HTR-8/SVneo (cell line): Measurements from ENCODE around the gene ICOSLG.
"Not testable (repeated sequence)": the region's sequence is repeated elsewhere in the genome, so short reads cannot be mapped to it uniquely, and the experiment has no call there.

ENCODE experiments used
- DNase-seq: peaks from one replicate; pipeline ENCODE4 v3.0.0; 2011; ENCODE audit warnings: low spot score, mixed read lengths; ENCODE audit not compliant: insufficient read length
- FAIRE-seq: peaks from 2 replicates; lab custom pipeline; 2011; peaks lifted over from hg19 to GRCh38; lab: Jason Lieb, UNC

The ICOSLG gene

DNA sequence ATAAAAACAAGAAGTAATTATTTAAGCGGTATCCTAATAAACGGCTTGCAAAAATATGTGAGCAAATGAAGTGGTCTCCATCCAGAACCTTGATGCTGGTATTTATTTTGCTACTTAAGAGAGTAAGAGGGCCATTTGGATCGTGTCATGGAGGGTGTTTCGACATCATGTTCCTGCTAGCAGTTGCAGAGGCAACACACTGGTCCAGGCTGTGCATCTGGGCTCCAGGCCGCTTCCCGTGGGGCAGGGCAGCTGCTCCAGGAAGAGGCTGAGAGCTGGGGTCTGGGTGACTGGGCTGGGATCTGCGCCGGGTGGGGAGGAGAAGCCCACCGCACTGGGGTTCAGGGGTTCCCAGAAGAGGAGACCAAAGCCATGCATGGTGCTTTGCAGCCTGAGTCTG is 46.3 kb downstream of the ICOSLG start:
- FAIRE-seq, DNase-seq: not testable (repeated sequence)

DNA sequence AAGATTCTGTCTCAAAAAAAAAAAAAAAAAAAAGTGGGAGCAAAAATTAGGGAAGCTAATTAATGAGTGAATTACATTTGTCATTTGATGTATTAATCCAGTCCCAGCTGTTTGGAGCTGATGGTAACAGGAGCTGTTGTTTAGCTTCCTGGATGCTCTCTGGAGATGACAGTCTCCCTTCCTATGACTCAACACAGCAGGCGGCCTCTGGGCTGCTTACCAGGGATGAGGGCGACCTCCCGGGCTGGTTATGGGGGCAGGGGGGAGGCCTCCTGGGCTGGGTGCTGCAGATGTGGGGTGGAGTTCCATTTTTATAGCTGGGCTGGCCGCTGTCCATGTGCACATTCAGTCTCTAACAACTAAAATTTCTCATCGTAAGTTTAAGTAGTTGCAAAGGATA is 47.6 kb downstream of the ICOSLG start:
- not testable (repeated sequence) for FAIRE-seq, DNase-seq

DNA sequence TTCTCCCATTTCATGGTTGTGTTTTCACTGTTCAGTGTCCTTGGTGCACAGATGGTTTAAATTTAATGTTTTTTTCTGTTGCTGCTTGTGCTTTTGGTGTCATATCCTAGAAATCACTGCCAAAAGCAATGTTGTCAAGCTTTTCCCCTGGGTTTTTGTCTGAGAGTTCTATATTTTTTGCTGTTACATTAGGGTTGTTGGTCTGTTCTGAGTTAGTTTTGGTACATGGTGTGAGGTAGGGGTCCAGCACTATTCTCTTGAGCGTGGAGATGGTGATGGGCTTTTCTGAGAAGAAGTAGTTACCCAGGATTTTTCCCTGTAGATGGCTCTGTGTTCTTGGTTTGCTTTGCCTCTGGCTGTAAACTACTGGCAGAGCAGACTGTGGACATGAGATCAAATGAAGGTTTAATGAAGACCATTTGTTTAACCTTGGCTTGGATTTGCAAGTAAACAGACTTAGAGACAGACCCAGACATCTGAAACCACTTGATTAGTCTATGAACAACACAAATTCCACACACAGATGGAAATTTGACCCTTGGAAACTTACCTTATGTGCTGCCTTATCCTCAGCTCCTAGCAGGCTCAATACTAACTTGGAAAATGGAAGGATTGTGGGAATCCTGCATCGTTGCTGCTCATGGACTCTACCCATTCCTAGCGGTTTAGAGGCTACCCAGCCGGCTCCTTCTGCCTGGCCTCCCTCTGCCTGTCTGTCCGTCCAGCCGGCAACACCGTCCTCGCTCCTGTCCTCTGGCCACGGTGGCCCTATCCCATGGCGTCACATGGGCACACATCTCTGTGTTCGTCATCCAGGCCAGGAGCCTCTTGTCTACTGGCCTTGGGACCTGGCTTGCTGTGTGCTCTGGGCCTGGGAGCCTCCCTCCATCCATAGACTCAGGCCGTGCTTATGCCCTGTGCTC is 50.1 kb downstream of the ICOSLG start:
- not testable (repeated sequence) for DNase-seq, FAIRE-seq

DNA sequence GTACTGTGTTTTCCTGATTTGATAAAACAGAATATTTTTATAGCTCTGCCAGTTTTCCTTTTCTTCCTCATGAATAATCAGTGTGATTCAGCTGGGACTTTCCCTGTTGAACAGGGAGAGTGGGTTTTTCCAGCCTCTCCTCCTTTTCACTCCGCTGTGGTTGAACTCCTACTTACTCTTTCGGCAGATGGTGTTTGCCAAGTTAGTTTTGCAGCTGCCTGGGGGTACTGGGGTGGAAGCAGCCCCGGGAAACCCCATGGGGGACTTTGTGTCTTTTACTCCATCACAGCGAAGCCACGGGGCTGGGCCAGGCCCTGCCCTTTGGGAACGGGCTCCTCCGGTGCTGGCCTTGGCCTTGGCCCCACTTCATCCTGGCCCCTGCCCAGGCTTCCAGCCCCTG is 55.9 kb downstream of the ICOSLG start:
- not testable (repeated sequence) for DNase-seq, FAIRE-seq

DNA sequence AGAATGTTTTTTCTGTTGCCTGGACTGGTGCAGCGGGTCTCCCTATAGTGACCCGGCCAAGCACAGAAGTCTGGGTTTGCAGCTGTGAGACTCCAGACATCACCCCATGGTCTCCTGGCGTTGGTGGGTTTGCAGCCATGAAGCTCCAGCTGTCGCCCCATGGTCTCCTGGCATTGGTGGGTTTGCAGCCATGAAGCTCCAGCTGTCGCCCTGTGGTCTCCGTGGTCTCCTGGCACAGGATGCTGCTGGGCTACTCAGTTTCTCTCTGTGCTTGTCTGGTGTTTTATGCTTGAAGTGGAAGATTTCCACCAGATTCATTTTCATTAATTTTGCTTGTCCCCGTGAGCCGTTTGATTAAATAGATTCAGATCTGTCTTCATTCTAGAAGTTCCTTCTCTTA is 58.5 kb downstream of the ICOSLG start:
- FAIRE-seq, result not testable (repeated sequence)

DNA sequence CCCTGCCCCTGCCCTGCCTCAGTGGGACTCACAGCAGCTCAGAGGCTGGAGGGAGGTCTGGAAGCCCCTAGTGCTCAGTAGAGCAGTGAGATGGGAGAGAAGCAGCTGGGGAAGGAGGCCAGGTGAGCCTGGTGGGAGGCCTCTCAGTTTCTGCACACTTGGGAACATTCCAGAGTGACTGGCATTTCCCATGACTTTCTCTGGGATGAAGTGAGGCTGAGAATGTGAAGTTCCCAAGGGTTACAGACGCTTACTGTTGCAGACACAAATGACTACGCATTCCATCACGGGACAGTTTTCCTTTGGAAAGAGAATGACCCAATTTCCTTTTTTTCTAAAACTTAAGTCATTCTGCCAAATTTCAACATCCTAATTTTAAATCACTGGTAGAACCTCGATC is 59.2 kb downstream of the ICOSLG start:
- not testable (repeated sequence) for FAIRE-seq, DNase-seq

More for the DNA sequence above, 58.5 kb downstream of the ICOSLG start:
- DNase-seq, result not testable (repeated sequence)

DNA sequence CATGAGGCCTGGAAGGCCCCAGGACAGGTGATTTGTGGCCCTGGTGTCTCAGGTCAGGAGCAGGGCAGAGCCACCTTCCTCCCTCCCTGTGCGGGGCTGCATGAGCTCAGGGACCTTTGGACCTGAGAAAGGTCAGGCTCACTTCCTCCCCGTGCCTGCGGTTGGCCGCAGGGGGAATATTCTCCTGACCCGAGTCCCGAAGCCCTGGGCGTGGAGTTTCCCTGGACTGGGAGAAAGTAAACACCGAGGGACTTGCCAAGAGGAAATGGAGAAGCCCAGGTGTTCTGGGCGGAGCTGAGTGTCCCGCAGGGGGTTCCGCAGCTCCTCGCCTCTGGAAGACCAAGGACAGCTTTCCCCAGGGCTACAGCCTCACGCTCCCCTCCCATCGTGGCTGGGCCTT is 64.6 kb downstream of the ICOSLG start:
- not testable (repeated sequence) for DNase-seq, FAIRE-seq

DNA sequence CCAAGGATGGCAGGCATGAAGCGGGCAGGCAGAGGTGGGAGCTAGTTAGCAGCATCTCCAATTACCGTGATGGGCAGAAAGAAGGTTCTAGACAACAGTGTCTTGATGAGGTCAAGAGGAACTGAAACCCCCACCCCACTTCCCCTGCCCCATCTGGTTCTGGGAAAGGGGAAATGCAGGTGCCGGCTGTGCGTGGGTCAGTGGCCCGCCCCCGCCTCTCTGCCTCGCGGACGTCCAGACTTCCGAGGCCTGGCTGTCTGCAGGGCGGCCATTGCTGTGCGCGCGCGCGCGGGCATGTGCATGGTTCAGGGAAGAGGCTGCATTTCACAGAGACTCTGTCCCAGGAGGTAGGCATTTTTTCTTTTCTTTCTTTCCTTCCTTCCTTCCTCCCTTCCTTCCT is 65.6 kb downstream of the ICOSLG start:
- FAIRE-seq, DNase-seq: not testable (repeated sequence)
